ENCODE results near the gene ZNF518A. TPM values are rescaled to one million over a fixed set of nuclear protein-coding genes. Genes with fewer than 3 reads are reported as not detected.

ZNF518A gene, protein sequence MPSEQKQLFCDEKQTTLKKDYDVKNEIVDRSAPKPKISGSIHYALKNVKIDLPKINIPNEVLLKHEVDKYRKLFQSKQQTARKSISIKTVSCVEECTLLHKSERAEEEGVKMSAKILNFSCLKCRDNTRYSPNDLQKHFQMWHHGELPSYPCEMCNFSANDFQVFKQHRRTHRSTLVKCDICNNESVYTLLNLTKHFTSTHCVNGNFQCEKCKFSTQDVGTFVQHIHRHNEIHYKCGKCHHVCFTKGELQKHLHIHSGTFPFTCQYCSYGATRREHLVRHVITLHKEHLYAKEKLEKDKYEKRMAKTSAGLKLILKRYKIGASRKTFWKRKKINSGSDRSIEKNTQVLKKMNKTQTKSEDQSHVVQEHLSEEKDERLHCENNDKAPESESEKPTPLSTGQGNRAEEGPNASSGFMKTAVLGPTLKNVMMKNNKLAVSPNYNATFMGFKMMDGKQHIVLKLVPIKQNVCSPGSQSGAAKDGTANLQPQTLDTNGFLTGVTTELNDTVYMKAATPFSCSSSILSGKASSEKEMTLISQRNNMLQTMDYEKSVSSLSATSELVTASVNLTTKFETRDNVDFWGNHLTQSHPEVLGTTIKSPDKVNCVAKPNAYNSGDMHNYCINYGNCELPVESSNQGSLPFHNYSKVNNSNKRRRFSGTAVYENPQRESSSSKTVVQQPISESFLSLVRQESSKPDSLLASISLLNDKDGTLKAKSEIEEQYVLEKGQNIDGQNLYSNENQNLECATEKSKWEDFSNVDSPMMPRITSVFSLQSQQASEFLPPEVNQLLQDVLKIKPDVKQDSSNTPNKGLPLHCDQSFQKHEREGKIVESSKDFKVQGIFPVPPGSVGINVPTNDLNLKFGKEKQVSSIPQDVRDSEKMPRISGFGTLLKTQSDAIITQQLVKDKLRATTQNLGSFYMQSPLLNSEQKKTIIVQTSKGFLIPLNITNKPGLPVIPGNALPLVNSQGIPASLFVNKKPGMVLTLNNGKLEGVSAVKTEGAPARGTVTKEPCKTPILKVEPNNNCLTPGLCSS (N-terminal part only)
- total RNA-seq: 10 to 100 TPM; 12.3 to 12.4 TPM

DNA sequence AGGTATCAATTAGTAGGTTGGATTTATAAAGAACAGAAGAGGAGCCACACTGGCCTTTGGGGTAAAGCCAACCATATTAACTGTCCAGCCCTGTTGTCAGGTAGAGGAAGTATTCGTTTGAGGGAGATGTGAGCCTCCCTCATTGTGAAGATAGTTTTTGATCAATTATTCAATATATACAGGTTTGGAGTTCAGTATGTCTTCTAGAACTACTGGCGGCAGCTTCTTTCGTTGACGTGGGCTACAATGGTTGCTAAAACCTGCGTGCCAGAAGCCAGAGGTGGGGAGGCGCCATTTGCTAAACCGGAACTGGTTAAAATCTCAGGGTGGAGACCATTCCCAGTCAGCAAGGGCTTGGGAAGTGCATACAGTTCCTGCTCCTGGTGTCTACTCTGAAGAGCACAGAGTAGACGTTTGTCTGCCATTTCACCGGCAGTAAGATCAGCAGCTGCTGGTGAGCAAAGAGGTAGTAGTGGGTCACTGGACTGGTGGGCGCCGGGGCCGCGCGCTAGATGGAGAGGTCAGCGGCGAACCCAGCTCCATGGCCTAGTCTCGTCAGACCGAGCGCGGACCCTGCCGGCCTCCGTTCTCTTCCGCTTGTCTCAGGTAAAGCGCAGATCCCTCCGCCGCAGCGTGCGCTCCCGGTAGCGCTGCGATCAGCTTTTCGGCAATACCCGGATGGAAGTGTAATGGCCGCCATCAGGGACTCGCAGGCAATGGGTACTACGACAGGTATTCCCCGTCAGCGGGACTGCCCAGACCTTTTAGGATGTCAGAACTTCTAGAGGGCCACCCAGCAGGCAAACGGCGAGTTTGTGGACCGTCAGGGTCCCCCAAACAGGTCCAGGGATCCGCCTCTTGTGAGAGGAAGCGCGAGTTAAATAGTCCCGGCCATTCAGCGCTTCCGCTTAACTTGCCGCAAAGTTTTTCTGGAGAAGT is at the start of gene ZNF518A:
ZNF518A (plus strand) TSS at position 911 of the 939 bp plus-strand sequence. CDS start 26,026 bp downstream, outside the sequence.

Small RNA genes lying within 50 kb of the gene (small RNA-seq; reads per million reads assigned to genes)
- 5.2 to 15.1 reads per million in 2 donors for gene RNU6-271P

Other genes starting within 250 kb of the ZNF518A start
- under 1 TPM in 1 of 2 donors, not detected in 1; under 0.01 TPM for gene CC2D2B, start 222.3 kb upstream of the ZNF518A start, total RNA-seq
- 10 to 100 TPM in 1 of 2 donors, 1 to 10 TPM in 1; 8.6 to 16.0 TPM for gene CCNJ, start 86.7 kb upstream of the ZNF518A start, total RNA-seq
- gene BLNK, start 141.3 kb downstream of the ZNF518A start, total RNA-seq: not detected
- gene DNTT, start 174.1 kb downstream of the ZNF518A start, total RNA-seq: not detected
- gene OPALIN, start 228.7 kb downstream of the ZNF518A start, total RNA-seq: not detected

Data from melanocyte of skin (primary cell).